Measurements from ENCODE around the gene SLC43A1. TPM values are rescaled to one million over a fixed set of nuclear protein-coding genes. Genes with fewer than 3 reads are reported as not detected.

SLC43A1 gene
- total RNA-seq, 2 experiments from 2014 or later: 32.1 to 34.0 TPM

DNA sequence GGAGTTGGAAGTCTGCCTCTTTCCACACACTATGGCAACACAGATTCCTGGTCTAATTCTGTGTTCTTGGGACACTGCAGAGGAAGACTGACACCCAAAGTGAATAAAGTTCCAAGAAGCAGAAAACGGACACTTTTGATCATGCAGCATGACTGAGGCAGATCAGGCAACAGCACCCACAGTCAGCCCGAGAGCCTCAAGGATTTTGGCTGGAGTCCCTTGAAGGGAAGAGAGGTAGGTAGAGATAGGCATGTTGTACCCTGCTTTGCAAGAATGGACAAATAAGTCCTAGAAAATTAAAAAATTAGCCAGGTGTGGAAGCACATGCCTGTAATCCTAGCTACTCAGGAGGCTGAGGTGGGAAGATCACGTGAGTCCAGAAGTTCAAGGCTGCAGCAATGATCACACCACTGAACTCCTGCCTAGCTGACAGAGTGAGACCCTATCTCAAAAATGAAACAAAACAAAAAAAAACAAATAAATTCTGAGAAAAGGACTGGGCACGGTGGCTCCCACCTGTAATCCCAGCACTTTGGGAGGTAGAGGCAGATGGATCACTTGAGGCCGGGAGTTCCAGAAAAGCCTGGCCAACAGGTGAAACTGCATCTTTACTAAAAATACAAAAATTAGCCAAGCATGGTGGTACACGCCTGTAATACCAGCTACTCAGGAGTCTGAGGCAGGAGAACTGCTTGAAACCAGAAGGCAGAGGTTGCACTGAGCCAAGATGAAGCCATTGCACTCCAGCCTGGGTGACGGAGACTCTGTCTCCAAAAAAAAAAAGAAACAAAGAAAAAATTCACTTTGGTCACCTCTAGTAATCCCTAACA is 6.9 kb downstream of the SLC43A1 start:
- Mint-ChIP-seq H3K4me3 (no peak overlapping the region), H3K9me3 (no peaks in the 10 kb centered on the region), H3K27me3 (no peaks in the 10 kb centered on the region), H3K4me1 (ENCODE audit: low read depth) (peaks cover 25% of the 10 kb centered on the region), H3K27ac (no peak overlapping the region), H3K36me3 (ENCODE audit: low read depth) (peaks cover 16% of the 10 kb centered on the region)
- CTCF ChIA-PET: interaction anchor here (1.2 to 6.3 kb wide), 4 partner anchors 13 to 28 kb away, joined by 3 to 93 read pairs (median 23); partner anchors contain the start of gene SMTNL1
- no peak for ATAC-seq
- DNase-seq: no peak
- intact Hi-C loops (cut with micrococcal nuclease): no loop called here
- POLR2A ChIA-PET: interaction anchor here (1.4 kb wide), 1 partner anchor 18 kb away, joined by 3 read pairs; no protein-coding TSS in a partner anchor
- TF ChIP-seq, protein P1, sequence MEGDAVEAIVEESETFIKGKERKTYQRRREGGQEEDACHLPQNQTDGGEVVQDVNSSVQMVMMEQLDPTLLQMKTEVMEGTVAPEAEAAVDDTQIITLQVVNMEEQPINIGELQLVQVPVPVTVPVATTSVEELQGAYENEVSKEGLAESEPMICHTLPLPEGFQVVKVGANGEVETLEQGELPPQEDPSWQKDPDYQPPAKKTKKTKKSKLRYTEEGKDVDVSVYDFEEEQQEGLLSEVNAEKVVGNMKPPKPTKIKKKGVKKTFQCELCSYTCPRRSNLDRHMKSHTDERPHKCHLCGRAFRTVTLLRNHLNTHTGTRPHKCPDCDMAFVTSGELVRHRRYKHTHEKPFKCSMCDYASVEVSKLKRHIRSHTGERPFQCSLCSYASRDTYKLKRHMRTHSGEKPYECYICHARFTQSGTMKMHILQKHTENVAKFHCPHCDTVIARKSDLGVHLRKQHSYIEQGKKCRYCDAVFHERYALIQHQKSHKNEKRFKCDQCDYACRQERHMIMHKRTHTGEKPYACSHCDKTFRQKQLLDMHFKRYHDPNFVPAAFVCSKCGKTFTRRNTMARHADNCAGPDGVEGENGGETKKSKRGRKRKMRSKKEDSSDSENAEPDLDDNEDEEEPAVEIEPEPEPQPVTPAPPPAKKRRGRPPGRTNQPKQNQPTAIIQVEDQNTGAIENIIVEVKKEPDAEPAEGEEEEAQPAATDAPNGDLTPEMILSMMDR (IDR thresholded peaks at IDR 0.05): no peak

DNA sequence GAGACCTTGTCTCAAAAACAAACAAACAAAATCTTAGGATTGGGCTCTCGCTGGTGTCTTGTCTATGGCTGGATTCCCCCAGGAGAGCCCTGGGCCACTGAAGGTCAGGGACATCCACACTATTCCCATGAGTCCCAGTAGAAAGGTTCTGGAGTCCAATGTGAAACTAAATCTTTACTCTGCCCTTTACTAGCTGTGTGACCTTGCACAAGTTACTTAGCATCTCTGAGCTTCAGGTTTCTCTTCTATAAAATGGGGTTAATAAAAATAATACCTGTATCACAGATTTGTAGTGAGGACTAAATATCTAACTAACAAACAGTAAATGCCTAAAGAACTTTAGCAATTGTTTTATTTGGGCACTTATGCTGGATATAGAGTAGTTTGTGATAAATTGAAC is 9.0 kb downstream of the SLC43A1 start:
- ChIA-PET POLR2A (interaction anchor here (3.1 kb wide), 1 partner anchor 8 kb away, joined by 25 read pairs; the partner anchor contains the start of gene SLC43A1), CTCF (interaction anchor here (1.2 to 6.3 kb wide), 5 partner anchors 14 to 138 kb away, joined by 3 to 93 read pairs (median 5); no protein-coding TSS in a partner anchor)
- ATAC-seq (no peak), DNase-seq (no peak)
- H3K27me3 Mint-ChIP-seq: no peaks in the 10 kb centered on the region
- intact Hi-C loops (cut with micrococcal nuclease): no loop called here
- H3K36me3 Mint-ChIP-seq (ENCODE audit: low read depth): peaks cover 11% of the 10 kb centered on the region
- no peak overlapping the region for H3K4me3 Mint-ChIP-seq
- no peaks in the 10 kb centered on the region for H3K9me3 Mint-ChIP-seq
- no peak overlapping the region for H3K27ac Mint-ChIP-seq
- TF ChIP-seq, protein P1 (IDR thresholded peaks at IDR 0.05): no peak
- peaks cover 6% of the 10 kb centered on the region for H3K4me1 Mint-ChIP-seq (ENCODE audit: low read depth)

DNA sequence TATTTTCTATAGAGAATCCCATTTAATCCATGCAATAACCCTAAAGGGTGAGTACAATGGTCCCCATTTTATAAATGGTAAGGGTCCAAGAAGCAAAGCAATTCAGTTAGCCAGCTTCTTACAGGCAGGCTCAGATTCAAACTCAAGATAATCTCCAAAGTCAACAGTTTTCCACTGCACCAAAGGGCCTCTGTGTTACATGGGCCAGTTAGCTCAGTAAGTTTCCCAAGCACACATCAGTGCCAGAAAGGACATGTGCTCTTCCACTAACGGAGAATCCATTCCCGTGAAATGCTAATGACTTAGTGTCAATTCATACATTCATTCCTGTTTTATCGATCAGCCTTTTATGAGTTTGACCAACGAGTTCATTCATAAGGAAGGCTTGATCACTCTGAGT is 11.0 kb downstream of the SLC43A1 start:
- POLR2A ChIA-PET: interaction anchor here (3.1 kb wide), 1 partner anchor 10 kb away, joined by 25 read pairs; the partner anchor contains the start of gene SLC43A1
- ATAC-seq: no peak
- DNase-seq: no peak
- TF ChIP-seq, protein P1 (IDR thresholded peaks at IDR 0.05): no peak
- Mint-ChIP-seq H3K36me3 (ENCODE audit: low read depth) (peaks cover 17% of the 10 kb centered on the region), H3K4me1 (ENCODE audit: low read depth) (peaks cover 3% of the 10 kb centered on the region), H3K9me3 (no peaks in the 10 kb centered on the region), H3K27me3 (no peaks in the 10 kb centered on the region), H3K4me3 (no peak overlapping the region), H3K27ac (no peak overlapping the region)
- intact Hi-C loops (cut with micrococcal nuclease): no loop called here
- CTCF ChIA-PET: interaction anchor here (0.7 to 6.3 kb wide), 4 partner anchors 12 to 46 kb away, joined by 3 to 93 read pairs (median 24); no protein-coding TSS in a partner anchor

DNA sequence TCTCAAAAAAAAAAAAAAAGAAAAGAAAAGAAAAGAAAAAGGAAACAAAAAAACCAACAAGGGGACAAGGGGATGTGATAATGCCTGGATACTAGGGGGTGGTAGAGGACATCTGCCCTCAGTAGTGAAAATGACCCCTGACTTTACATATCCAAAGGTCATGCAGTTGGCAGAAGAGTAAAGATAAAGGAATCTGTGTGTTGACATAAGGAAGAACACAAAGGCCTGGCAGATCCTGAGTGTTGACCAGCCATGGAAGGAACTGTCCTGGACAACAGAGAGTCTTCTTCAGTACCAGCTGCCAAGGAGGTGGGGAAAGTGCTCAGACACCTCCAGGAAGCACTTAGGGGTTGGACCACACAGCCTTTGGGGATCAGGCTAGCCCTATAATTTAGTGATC is 12.6 kb downstream of the SLC43A1 start:
- ChIA-PET POLR2A (interaction anchor here (1.0 kb wide), 1 partner anchor 10 kb away, joined by 3 read pairs; no protein-coding TSS in a partner anchor), CTCF (interaction anchor here (1.0 to 4.7 kb wide), 8 partner anchors 9 to 45 kb away, joined by 3 to 28 read pairs (median 6); partner anchors contain the start of gene SLC43A1)
- DNase-seq: no peak
- Mint-ChIP-seq H3K36me3 (ENCODE audit: low read depth) (peaks cover 23% of the 10 kb centered on the region), H3K27me3 (no peaks in the 10 kb centered on the region), H3K9me3 (no peaks in the 10 kb centered on the region), H3K27ac (no peak overlapping the region), H3K4me3 (no peak overlapping the region), H3K4me1 (ENCODE audit: low read depth) (peaks cover 3% of the 10 kb centered on the region)
- no peak for ATAC-seq
- TF ChIP-seq, protein P1 (IDR thresholded peaks at IDR 0.05): no peak
- intact Hi-C loops (cut with micrococcal nuclease): no loop called here

All from activated CD8-positive, alpha-beta T cell treated with anti-CD3 and anti-CD28 coated beads for 36 hours (primary cell).